Activated T-cell treated with anti-CD3 and anti-CD28 coated beads, Interleukin-2, amount 50 U/mL, for 72 hours (primary cell): ENCODE data around the gene SGO1. TPM values are rescaled to one million over a fixed set of nuclear protein-coding genes. Genes with fewer than 3 reads are reported as not detected.

Experiments used
- ATAC-seq, 2 donors: fragments of 150-1000 bp; cut with Tn5 transposase; replicated peaks in 1 of 2; 2 replicates each; pipeline ENCODE4 v1.10.0; 2021; ENCODE audit warnings: moderate library complexity in 2 of 2, mild to moderate bottlenecking in 1 of 2
- DNase-seq, 2 donors: peaks; one replicate each; pipeline ENCODE4 v3.0.0; 2021 to 2022; ENCODE audit warnings: mixed read lengths in 1 of 2
- H3K27ac Mint-ChIP-seq: one replicate; pipeline ENCODE4 v1.8.0; 2022; ENCODE audit warnings: mild to moderate bottlenecking, moderate library complexity, mixed read lengths
- H3K27me3 Mint-ChIP-seq: one replicate; pipeline ENCODE4 v1.8.0; 2022; ENCODE audit warnings: low read depth, mixed read lengths
- H3K36me3 Mint-ChIP-seq, 2 donors: one replicate each; pipeline ENCODE4 v1.8.0; 2022; ENCODE audit warnings: mixed read lengths in 2 of 2, mild to moderate bottlenecking in 1 of 2; ENCODE audit not compliant: insufficient read depth in 2 of 2
- H3K4me1 Mint-ChIP-seq: one replicate; pipeline ENCODE4 v1.8.0; 2022; ENCODE audit warnings: low read depth, mixed read lengths
- H3K4me3 Mint-ChIP-seq, 2 donors: one replicate each; pipeline ENCODE4 v1.8.0; 2022; ENCODE audit warnings: mild to moderate bottlenecking in 2 of 2, mixed read lengths in 2 of 2, moderate library complexity in 2 of 2
- H3K9me3 Mint-ChIP-seq, 2 donors: one replicate each; pipeline ENCODE4 v1.8.0; 2022; ENCODE audit warnings: mixed read lengths in 2 of 2
- total RNA-seq, 2 donors: library from RNA; stranded (reverse); gene quantifications; one replicate each; pipeline ENCODE4 v1.2.3, GENCODE V29; 2022

SGO1 gene
- total RNA-seq, 2 donors from 2014 or later: 27.8 to 31.5 TPM

DNA sequence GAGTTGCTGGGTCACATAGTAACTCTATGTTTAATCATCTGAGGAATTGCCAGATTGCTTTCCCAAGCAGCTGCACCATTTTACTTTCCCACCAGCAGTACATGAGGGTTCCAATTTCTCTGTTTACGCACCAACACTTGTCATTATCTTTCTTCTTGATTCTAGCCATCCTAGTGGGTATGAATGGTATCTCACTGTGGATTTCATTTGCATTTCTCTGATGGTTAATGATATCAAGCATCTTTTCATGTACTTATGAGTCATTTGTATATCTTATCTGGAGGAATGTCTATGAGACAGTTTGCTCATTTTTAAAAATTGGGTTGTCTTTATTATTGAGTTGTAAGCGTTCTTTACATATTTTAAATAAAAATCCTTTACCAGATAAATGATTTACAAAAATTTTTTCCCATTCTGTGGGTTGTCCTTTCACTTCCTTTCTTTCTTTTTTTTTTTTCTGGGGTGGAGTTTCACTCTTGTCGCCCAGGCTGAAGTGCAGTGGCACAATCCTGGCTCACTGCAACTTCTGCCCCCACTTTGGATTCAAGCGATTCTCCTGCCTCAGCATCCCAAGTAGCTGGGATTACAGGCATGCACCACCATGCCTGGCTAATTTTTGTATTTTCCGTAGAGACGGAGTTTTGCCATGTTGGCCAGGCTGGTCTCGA, 8.9 kb upstream of the SGO1 start:
- DNase-seq (no peak), ATAC-seq (no peak)
- H3K27ac Mint-ChIP-seq: no peak overlapping the region
- H3K4me3 Mint-ChIP-seq: no peak overlapping the region
- H3K9me3 Mint-ChIP-seq: no peaks in the 10 kb centered on the region
- peaks cover 4% of the 10 kb centered on the region for H3K4me1 Mint-ChIP-seq
- no peaks in the 10 kb centered on the region for H3K27me3 Mint-ChIP-seq
- no peaks in the 10 kb centered on the region for H3K36me3 Mint-ChIP-seq

DNA sequence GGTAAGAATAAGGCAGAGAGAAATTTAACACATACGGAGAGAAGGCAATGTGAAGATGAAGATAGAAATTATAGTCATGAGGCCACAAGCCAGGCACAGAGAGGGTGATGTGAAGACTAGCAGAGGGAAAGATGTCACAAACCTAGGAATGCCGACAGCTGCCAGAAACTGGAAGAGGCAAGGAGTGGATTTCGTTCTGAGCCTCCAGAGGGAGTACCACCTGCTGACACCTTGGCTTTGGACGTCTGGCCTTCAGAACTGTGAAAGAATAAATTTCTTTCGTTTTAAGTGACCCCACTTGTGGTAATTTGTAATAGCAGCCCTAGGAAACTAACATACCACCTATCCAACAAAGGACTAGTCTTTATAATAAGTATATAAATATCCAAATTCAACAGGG, 5.0 kb upstream of the SGO1 start:
- Mint-ChIP-seq H3K4me3 (no peak overlapping the region), H3K36me3 (no peaks in the 10 kb centered on the region), H3K27ac (no peak overlapping the region), H3K9me3 (no peaks in the 10 kb centered on the region), H3K27me3 (no peaks in the 10 kb centered on the region), H3K4me1 (no peaks in the 10 kb centered on the region)
- DNase-seq (no peak), ATAC-seq (no peak)

DNA sequence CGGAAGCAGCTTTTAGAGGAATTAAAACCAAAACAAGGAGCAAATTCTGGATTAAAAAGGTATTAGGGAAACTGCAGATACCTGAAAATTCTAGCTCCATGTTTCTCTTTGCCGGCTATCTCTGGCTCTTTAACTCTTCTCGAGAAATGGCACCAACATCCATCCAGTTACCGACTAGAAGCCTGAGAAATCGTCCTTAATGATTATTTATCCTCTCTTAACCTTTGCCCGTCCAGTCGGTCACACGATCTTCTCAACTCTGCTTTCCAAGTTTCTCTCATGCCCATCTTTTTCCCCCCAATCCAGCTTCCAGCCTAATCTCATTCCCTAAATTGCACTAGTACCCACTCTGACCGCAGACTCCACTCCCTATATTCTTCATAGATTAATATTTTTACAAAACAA, 596 bp upstream of the SGO1 start:
- Mint-ChIP-seq H3K4me3 (no peak overlapping the region), H3K9me3 (no peaks in the 10 kb centered on the region), H3K27ac (no peak overlapping the region), H3K4me1 (no peaks in the 10 kb centered on the region), H3K27me3 (no peaks in the 10 kb centered on the region), H3K36me3 (peaks cover 2 to 15% of the 10 kb centered on the region in 2 donors)
- DNase-seq: no peak
- ATAC-seq: no peak

DNA sequence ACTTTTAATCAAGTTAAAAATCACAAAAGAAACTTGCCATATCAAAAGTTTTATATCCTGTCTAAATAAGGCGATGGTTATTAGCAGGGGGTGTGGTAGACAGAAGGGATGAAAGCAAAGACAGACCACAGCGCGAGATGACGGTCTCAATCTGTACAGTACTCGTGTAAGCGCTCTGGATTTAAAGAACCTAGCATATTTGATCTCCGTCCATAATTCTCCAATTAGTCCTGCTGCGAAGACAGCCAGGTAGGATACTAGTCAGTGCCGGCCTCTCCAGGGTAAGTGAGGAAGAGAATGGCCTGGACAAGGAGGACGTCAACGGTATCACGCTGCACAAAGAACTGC, 701 bp downstream of the SGO1 start:
- Mint-ChIP-seq H3K4me3 (no peak overlapping the region), H3K36me3 (peaks cover 3 to 17% of the 10 kb centered on the region in 2 donors), H3K27me3 (no peaks in the 10 kb centered on the region), H3K4me1 (no peaks in the 10 kb centered on the region), H3K27ac (no peak overlapping the region), H3K9me3 (no peaks in the 10 kb centered on the region)
- ATAC-seq (no peak), DNase-seq (peak; percentile 1 to 11)

DNA sequence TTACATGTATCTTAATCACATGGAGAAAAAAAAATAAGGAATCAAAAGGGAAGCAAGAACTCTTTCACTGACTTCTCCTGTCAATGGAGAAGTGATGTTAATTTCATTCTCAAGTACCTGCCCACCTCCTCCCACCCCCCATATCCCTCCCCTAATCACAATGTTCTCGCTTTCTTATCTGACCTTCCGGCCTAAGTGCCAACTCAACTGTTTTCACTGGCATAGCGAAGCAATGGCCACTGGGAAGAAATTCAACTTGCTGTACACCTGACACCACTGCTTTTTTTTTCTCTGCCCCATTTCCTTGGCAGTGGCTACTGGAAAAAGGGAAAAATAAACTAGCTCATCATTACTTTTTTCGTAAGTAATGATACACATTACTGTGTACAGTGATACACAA, 3.8 kb downstream of the SGO1 start:
- Mint-ChIP-seq H3K4me1 (no peaks in the 10 kb centered on the region), H3K36me3 (peaks cover 15 to 35% of the 10 kb centered on the region in 2 donors), H3K9me3 (no peaks in the 10 kb centered on the region), H3K4me3 (no peak overlapping the region), H3K27me3 (no peaks in the 10 kb centered on the region), H3K27ac (peak overlapping the region; percentile 9)
- no peak for ATAC-seq
- no peak for DNase-seq

DNA sequence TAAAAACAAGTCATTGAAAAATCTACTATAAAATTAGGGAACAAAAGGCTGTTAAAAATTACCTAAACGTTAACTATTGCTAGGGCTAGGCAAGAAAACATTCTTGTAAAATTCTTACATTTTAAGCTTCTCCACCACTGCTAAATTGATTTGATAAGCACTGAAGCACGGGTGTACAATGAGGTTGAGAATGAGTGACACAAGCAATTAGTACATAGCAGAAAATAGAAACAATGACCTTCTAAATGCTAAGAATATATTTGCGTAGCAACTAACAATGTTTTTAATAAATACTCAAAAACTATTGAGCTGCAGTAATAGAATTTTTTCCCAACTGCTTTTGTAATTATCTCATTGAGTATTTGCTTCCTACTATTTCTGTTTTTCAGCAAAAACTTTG, 4.7 kb downstream of the SGO1 start:
- DNase-seq: no peak
- Mint-ChIP-seq H3K4me1 (no peaks in the 10 kb centered on the region), H3K36me3 (peaks cover 17 to 37% of the 10 kb centered on the region in 2 donors), H3K4me3 (no peak overlapping the region), H3K9me3 (no peaks in the 10 kb centered on the region), H3K27me3 (no peaks in the 10 kb centered on the region), H3K27ac (no peak overlapping the region)
- ATAC-seq: no peak

DNA sequence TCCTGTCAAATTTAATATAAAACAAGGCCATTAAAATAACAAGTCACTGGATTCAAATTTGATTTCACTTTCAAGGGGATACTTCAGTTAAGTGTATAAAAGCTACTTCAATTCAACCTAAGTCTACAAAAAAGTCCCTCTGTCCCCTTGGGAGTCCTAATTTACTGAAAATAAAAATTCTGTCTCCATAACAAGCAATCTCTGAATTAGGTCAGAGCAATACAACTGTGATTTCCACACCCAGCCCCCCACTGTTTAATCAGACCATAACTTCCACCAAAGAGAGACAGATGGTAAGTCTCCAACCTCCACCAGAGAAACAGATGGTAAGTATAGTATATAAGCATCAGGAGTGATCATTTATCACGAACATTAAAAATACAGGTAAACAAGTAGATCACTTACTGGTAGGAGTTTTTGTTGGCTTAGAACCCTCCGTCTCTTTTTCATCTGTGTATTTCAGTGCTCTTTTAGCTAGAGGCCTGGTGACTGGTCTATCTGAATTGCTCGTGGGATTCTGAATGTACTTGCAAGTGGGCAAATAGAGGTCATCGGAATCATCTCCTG, 12.1 kb downstream of the SGO1 start:
- ATAC-seq (no peak), DNase-seq (no peak)
- no peaks in the 10 kb centered on the region for H3K27me3 Mint-ChIP-seq
- no peak overlapping the region for H3K4me3 Mint-ChIP-seq
- no peaks in the 10 kb centered on the region for H3K9me3 Mint-ChIP-seq
- peaks cover 11 to 33% of the 10 kb centered on the region in 2 donors for H3K36me3 Mint-ChIP-seq
- H3K27ac Mint-ChIP-seq: no peak overlapping the region
- no peaks in the 10 kb centered on the region for H3K4me1 Mint-ChIP-seq

DNA sequence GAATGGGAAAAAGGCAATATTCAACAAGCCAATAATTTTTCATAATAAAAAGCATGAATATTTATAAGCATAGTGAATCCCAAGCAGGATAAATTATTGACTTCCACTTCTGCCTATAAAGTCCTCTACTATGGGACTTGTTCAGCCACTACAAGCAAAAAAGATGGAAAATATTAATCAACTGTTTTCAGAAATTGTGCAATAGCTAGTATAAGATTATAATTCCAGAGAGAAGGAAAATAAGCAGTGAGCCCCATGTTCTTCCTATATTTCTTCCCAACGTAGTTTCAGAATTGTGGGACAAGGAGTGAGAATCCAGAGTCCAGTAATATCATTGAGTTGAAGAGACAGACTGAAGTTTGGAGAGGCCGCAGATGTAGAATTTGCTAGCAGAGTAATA, 24.3 kb downstream of the SGO1 start:
- no peak for DNase-seq
- Mint-ChIP-seq H3K36me3 (peaks cover 10 to 39% of the 10 kb centered on the region in 2 donors), H3K4me3 (no peak overlapping the region), H3K27ac (no peak overlapping the region), H3K9me3 (no peaks in the 10 kb centered on the region), H3K4me1 (peaks cover 24% of the 10 kb centered on the region), H3K27me3 (no peaks in the 10 kb centered on the region)
- ATAC-seq: no peak

DNA sequence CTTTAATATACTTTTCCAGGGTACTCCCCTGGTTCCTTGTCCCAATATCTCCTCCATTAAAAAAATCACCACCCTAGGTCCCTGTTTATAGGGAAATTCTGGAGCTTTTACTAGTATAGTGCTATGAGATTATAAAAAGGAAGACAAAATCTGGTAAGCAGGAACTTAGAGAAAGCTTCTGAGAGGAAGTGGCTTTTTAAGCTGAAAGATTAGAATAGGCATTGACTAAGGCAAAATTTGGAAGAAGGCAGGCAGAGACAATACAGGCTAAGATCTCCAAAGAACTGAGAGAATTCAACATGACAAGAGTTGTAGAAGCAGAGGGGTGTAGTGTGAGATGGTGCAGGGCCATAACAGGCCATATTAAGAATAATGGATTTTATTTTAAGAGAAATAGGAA, 25.8 kb downstream of the SGO1 start:
- Mint-ChIP-seq H3K4me1 (peaks cover 24% of the 10 kb centered on the region), H3K27me3 (no peaks in the 10 kb centered on the region), H3K36me3 (peaks cover 7 to 34% of the 10 kb centered on the region in 2 donors), H3K9me3 (no peaks in the 10 kb centered on the region), H3K27ac (peak overlapping the region; percentile 83), H3K4me3 (no peak overlapping the region)
- no peak for DNase-seq
- ATAC-seq: no peak

DNA sequence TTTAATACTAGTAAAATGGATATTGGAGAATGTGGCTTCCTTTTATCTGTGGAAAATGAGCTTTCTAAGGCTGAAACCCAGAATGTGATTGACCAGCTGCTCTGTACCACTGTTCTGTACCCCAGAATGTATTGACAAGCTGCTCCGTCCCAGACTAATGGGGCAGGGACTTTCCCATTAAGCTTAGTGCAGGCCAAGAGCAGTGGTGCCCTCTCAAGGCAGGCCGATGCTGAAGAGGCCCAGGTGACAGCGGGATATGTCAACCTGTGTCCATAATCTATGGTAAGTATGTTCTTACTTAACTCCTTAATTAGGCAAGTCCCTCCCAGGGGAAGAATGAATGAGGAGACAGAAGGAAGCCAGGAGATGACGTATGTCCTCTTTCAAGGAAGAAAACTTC, 31.1 kb downstream of the SGO1 start:
- no peak for DNase-seq
- Mint-ChIP-seq H3K4me1 (peaks cover 5% of the 10 kb centered on the region), H3K36me3 (peaks cover 5 to 13% of the 10 kb centered on the region in 2 donors), H3K27ac (no peak overlapping the region), H3K27me3 (no peaks in the 10 kb centered on the region), H3K4me3 (no peak overlapping the region), H3K9me3 (no peaks in the 10 kb centered on the region)
- ATAC-seq: no peak

DNA sequence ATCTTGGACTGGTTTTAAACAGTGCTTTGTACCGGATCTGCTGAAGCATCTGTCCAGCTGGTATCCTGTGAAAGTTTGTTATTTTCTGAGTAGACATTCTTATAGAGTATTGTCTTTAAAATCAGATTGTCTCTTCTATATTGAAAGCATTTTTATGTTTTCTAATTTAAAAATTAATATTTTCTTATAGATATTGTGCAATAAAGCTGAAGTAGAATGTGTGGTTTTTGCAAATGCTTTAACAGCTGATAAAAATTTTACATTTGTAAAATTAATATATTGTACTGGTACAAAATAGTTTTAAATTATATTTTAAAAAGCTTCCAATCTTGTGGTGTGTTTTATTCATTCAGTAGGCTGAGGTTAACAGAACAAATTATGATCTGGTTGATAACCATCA, 31.9 kb downstream of the SGO1 start:
- H3K4me1 Mint-ChIP-seq: no peaks in the 10 kb centered on the region
- no peaks in the 10 kb centered on the region for H3K9me3 Mint-ChIP-seq
- peaks cover 2 to 6% of the 10 kb centered on the region in 2 donors for H3K36me3 Mint-ChIP-seq
- H3K27me3 Mint-ChIP-seq: no peaks in the 10 kb centered on the region
- peak overlapping the region; percentile 10 for H3K27ac Mint-ChIP-seq
- H3K4me3 Mint-ChIP-seq: no peak overlapping the region
- ATAC-seq (no peak), DNase-seq (no peak)

DNA sequence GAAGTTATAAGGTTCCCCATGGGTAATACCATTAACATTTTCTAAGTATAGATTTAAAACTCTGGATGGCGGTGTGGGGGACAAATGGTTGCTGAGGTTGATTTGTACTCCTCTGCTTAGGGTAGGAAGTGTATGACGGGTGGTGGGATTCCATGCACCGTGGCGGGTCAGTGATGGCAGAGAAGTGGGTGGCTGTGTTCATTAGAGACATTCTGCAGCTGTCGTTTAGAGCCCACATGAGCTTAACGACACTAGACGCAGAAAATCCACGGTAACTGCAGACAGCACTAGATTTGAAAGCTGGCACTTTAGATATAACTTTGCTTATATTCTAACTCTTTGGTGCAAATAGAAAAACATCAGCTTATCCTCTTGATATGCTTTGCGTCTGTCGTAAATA, 37.5 kb downstream of the SGO1 start:
- DNase-seq (no peak), ATAC-seq (no peak)
- Mint-ChIP-seq H3K27ac (no peak overlapping the region), H3K9me3 (no peaks in the 10 kb centered on the region), H3K36me3 (no peaks in the 10 kb centered on the region), H3K27me3 (no peaks in the 10 kb centered on the region), H3K4me3 (no peak overlapping the region), H3K4me1 (no peaks in the 10 kb centered on the region)

DNA sequence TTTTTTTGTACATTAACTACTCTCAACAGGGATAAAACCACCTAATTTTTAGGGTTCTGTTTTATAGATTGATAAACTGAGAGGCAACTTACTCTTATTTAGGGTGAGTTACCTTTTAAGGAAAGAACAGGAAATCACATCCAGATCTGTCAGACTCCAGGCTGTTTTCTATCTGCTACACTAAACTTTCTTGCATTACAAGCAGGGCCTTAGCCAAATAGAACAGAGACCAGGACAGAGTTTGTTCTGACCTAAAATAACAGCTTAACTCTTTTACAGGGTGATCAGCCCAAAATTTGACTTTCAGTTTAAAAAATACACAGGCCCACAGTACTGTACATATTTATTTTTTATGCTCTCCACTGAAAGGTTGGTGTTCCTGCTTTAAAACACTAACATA, 38.6 kb downstream of the SGO1 start:
- Mint-ChIP-seq H3K27ac (peak overlapping the region; percentile 47), H3K4me3 (no peak overlapping the region), H3K27me3 (no peaks in the 10 kb centered on the region), H3K9me3 (peaks cover 0 to 1% of the 10 kb centered on the region in 2 donors), H3K4me1 (no peaks in the 10 kb centered on the region), H3K36me3 (peaks cover 5 to 7% of the 10 kb centered on the region in 2 donors)
- no peak for ATAC-seq
- DNase-seq: no peak

DNA sequence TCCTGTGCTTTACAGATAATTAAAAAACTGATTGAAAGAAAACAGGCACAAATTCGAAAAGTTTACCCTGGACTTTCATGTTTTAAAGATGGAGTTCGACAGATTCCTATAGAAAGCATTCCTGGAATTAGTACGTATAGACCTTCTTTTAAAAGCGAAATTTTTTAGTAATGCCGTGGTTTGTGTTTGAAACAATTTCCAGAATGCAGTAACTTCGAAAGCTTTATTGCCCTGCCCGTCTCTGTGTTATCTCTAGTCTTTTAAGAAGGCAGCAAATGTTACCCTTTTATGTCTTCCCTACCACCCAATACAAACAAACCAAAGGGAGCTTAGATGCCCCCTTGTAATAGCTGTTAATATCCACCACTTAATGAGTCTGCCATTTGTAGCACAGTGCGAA, 39.7 kb downstream of the SGO1 start:
- no peaks in the 10 kb centered on the region for H3K4me1 Mint-ChIP-seq
- no peak overlapping the region for H3K4me3 Mint-ChIP-seq
- H3K9me3 Mint-ChIP-seq: peaks cover 0 to 2% of the 10 kb centered on the region in 2 donors

More for the DNA sequence above, 39.7 kb downstream of the SGO1 start:
- H3K36me3 Mint-ChIP-seq: peaks cover 6 to 8% of the 10 kb centered on the region in 2 donors
- peak overlapping the region; percentile 38 for H3K27ac Mint-ChIP-seq
- ATAC-seq (no peak), DNase-seq (no peak)
- H3K27me3 Mint-ChIP-seq: no peaks in the 10 kb centered on the region
